DND-41 (cell line): ENCODE data around the gene GPC6.

Source experiments
- CTCF ChIP-seq: IDR thresholded peaks from 2 replicates; pipeline ENCODE4 v1.5.1; 2012; ENCODE audit warnings: borderline replicate concordance, low read length, moderate library complexity, mild to moderate bottlenecking; ENCODE audit not compliant: poor library complexity, severe bottlenecking; ENCODE audit errors: extremely low read depth
- EZH2 ChIP-seq: IDR thresholded peaks from 3 replicates; pipeline ENCODE4 v1.6.1; 2012; ENCODE audit warnings: borderline replicate concordance, low read depth, mild to moderate bottlenecking, moderate library complexity, low read length, inconsistent platforms; ENCODE audit not compliant: severe bottlenecking

DNA sequence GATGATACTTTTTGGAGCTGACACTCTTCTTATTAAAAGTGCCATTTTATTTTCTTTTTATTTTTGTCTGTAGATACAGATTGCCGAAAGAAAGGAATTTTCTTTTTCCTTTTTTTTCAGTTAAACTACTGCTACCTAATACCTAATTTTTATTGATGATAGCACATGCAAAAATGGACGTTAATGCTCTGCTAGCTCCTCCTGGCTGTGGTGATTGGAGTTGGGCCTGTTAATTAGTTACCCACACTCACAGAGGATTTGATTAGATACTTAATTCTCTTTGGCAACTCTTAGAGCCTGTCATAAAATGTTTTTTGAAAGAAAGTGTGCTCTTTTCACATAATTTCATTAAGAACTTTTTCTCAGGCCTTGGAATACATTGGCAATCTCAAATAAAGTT, 886.1 kb downstream of the GPC6 start:
- TF ChIP-seq CTCF (no peak), EZH2 (no peak)
